Measurements from ENCODE around the gene ASTN1.

GRCh38 chr1:177124577-177125278, 39.8 kb downstream of the ASTN1 start:
- TF ChIP-seq SIN3A (IDR thresholded peaks at IDR 0.05; ENCODE audit: borderline replicate concordance, insufficient read depth, low read length) (no peak), REST (IDR thresholded peaks at IDR 0.05; ENCODE audit: insufficient read depth in 1 of 2, low read depth in 2 of 2, low read length in 2 of 2) (no peak), POLR2AphosphoS5 (IDR thresholded peaks at IDR 0.05; ENCODE audit: low read depth, low read length) (no peak), TAF1 (IDR thresholded peaks at IDR 0.05; ENCODE audit: borderline replicate concordance, insufficient read depth, low read length) (no peak), FOXP2 (optimal IDR thresholded peaks at IDR 0.05; ENCODE audit: borderline replicate concordance, extremely low read depth, extremely low read length, insufficient read depth) (no peak)
